Measurements from ENCODE around the gene ATP6AP2. TPM values are rescaled to one million over a fixed set of nuclear protein-coding genes. Genes with fewer than 3 reads are reported as not detected.
A peak's percentile ranks its signal among the peaks of the same experiment; 100 is the strongest.

ATP6AP2 gene
- total and polyA plus RNA-seq, 9 of the 15 experiments (the other 6 are each of a cell fraction or from before 2014, with no cell fraction given): 23.3 to 131 (median 41.9) TPM

GRCh38 chrX:40544343-40545266 lies 36.2 kb upstream of the ATP6AP2 start (continued):
- TF ChIP-seq ZNF518B (CRISPR knock-in tag; IDR thresholded peaks at IDR 0.05) (no peak), ZNF232 (CRISPR knock-in tag; IDR thresholded peaks at IDR 0.05) (no peak), EP300 (IDR thresholded peaks at IDR 0.05; ENCODE audit: low read length) (peak; percentile 85), TAF7 (tag; IDR thresholded peaks at IDR 0.05) (no peak), ZNF277 (CRISPR knock-in tag; IDR thresholded peaks at IDR 0.05; ENCODE audit: borderline replicate concordance) (no peak), NFIC (IDR thresholded peaks at IDR 0.05) (peak; percentile 92), KDM4B (IDR thresholded peaks at IDR 0.05; ENCODE audit: borderline replicate concordance in 2 of 2, low read depth in 1 of 2) (no peak), RB1 (IDR thresholded peaks at IDR 0.05; ENCODE audit: low read depth) (no peak), HMGN3 (IDR thresholded peaks at IDR 0.05; ENCODE audit: borderline replicate concordance, extremely low read depth, insufficient read length, low read depth, low read length) (no peak), ILK (tag; IDR thresholded peaks at IDR 0.05; ENCODE audit: borderline replicate concordance, low read depth) (no peak), ZNF695 (CRISPR knock-in tag; IDR thresholded peaks at IDR 0.05) (no peak), RBM14 (IDR thresholded peaks at IDR 0.05; ENCODE audit: borderline replicate concordance, insufficient read depth, low read depth, low read length) (no peak), ZBTB7A (IDR thresholded peaks at IDR 0.05; ENCODE audit: borderline replicate concordance, control insufficient read depth, low read depth, low read length) (no peak), ZNF253 (CRISPR knock-in tag; conservative IDR thresholded peaks at IDR 0.05) (no peak), GABPA (tag; conservative IDR thresholded peaks at IDR 0.05; ENCODE audit: low read depth) (no peak), PRDM10 (IDR thresholded peaks at IDR 0.05; ENCODE audit: partially characterized antibody) (no peak), FOXK1 (CRISPR knock-in tag; IDR thresholded peaks at IDR 0.05; ENCODE audit: borderline replicate concordance) (no peak), NR4A1 (CRISPR knock-in tag; IDR thresholded peaks at IDR 0.05) (no peak), NR4A1 (tag; IDR thresholded peaks at IDR 0.05) (no peak)
